GM21447 (cell line): ENCODE results near the gene ABCG8.

ENCODE experiments used
- ATAC-seq: cut with Tn5 transposase; IDR thresholded peaks from one replicate; pipeline ENCODE4 v1.9.1; 2021; ENCODE audit not compliant: unreplicated experiment

The ABCG8 gene

DNA sequence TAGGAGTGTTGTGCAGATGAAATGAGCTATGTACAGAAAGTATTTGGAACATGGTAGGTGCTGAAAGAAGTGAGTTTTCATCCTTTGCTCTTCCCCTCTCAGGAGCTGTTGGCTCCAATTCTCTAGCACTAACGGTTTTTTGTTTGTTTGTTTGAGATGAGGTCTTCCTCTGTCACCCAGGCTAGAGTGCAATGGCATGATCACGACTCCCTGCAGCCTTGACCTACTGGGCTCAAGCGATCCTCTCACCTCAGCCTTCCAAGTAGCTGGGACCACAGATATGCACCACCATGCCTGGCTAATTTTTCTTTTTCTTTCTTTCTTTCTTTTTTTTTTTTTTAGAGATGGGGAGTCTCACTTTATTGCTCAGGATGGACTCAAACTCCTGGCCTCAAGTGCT, 12.9 kb upstream of the ABCG8 start:
- no peak for ATAC-seq

DNA sequence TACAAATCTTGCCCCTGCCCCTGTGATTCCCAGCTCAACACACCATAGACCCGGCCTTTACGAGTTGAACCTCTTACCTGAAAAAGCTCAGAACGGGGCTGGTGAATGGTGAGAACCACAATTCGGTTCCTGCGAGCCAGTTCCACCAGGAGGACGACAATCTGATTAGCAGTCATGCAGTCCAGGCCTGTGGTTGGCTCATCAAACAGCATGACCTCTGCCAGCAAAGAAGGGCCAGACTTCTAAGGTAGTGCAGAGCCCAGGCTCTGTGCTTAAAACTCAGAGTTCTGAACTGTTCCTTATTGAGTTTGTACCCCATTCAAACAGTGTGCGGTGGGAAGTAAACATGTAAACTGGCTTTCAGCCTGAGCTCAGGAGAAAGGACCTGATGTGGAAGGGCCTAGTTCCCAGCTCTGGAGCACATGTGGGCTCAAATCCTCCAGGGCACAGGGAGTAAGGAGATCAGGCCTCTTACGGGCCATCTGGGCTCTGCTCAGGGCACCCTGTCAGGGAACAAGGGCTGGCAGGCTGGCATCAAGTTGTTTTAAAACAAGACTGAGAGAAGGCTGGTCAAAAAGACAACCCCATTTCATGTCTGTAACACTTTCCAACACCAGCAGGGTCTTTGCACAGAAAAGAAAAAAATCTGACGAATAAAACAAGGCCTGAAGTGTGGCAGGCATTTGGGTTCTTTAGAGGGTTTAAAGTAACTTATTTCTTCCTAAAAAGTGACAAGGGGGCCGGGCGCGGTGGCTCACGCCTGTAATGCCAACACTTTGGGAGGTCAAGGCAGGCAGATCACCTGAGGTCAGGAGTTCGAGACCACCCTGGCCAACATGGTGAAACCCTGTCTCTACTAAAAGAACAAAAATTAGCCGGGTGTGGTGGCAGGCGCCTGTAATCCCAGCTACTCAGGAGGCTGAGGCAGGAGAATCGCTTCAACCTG, 12.2 kb upstream of the ABCG8 start:
- ATAC-seq, result no peak

DNA sequence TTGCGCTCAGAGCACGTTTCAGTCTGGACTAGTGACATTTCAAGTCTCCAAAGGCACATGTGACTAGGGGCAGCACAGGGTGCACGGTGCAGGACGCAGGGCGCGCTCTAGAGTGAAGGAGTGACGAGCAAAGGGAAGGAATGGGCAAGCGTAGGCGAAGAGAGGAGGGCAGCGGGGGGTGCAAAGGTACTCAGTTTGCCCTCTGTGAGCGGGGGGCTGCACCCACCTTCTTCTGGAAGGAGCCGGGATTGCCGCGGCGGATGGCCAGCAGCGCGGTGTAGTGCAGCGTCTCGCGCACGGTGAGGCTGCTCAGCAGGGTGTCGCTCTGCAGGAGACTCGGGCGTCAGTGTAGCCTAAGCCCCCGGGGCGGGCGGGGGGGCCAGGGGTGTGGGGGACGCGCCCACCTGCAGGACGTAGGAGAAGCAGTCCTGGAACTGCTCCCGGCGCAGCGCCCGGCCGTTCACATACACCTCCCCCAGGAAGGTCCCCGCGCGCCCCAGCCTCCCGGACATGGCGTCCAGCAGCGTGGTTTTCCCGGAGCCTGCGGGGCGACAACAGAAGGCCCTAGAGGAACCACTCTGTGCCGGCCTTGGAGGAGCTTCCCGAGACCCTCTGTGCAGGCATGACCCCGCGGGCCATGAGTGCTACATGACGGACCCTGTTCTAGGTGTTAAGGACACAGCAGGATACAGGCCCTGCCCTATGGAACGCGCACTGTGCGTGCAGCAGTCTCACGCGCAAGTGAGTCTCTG, 7.1 kb upstream of the ABCG8 start:
- no peak for ATAC-seq

DNA sequence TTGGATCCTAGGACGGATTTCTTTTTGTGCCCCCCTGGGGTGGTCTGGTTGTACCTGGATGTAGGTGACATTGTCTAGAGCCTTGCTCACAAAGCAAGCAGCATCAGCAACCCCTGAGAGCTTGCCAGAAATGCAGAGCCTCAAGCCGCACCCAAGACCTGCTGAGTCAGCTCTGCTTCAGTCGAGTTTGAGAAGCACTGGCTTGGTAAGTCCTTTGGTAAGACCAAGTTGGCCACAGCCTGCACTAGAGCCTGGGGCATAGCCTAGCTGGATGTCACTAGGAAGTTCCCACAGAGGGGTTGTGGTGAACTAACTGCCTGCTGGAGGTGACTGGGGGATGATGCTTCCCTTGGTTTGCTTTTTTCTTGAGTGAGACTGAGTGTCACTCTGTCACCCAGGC, 6.3 kb upstream of the ABCG8 start:
- ATAC-seq, result no peak

DNA sequence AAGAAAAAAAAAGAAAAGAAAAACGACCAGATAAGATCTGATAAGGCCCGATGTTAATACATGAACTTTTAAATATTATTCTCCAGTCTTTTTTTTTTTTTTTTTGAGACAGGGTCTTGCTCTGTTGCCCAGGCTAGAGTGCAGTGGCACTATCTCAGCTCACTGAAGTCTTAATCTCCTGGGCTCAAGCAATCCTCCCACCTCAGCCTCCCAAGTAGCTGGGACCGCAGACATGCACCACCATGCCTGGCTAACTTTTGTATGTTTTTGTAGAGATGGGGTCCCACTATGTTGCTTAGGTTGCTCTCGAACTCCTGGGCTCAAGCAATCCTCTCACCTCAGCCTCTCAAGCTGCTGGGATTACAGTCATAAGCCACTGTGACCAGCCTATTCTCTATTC, 1.7 kb upstream of the ABCG8 start:
- no peak for ATAC-seq

DNA sequence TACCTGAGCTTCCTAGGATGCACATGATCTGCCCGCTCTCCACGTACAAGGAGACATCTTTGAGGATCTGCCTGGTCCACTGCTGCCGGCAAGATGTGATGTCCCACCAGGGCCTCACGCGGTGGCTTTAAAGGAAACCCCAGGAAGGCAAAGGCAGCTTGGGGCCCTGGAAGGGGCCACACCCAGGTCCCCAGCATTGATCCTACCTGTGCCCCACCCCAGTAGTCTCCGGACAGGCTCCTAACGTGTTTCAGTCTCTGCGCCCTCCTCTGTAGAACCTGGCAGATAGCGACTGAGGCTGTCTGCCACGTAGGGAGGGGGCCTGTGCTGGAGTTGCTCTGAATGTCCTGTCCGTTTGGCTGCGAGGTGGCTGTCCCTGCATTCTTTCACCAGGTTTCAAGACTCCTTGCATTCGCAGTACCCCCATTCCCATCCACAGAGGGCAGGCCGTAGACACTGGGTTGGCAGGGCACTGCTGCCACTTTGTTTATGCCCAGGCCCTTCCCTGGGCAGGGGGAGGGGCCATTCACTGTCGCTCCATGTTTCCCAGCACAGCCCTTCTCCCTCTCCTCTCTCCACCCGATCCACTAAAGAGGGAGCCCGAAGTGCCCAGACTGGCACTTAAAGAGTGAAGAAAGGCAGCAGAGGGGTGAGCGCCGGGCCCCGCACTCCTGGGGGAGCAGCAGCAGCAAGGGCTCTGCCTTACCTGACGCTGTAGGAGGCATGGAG, 776 bp upstream of the ABCG8 start:
- ATAC-seq, result no peak

DNA sequence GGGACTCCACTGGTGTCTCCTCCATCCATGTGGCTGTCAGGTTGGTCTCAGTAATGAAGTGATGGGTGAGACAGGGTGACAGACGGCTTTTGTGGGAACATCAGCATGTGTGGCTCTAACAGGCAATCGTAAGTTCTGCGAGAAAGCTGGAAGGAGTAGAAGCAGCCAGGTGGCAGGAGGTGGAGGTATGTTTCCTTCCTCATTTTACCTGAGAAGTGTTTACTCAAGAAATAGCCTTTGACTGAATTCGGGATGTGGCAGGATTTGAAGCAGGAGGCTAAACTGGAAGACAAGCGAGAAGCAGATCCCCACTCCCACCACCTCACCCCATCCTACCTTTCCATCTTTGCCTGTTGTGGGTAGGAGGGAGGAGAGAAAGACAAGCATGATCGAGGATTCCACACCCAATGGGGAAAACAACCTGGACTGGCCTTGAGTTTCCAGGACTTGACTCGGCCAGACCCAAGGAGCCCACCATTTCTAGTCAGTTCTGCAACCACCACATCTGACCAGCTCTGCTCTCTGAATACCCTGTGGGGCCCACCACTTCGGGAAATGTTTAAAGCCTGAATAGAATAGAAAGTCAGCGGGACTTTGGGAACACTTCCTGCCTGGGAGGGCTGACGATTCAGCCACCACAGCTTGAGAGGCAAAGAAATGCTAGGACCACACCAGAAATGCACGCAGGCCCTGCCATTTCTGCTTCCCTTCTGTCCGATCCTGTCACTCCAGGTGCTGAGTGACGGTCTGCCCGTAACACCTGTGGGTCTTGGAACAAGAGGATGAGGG, 1.2 kb downstream of the ABCG8 start:
- ATAC-seq, result no peak

DNA sequence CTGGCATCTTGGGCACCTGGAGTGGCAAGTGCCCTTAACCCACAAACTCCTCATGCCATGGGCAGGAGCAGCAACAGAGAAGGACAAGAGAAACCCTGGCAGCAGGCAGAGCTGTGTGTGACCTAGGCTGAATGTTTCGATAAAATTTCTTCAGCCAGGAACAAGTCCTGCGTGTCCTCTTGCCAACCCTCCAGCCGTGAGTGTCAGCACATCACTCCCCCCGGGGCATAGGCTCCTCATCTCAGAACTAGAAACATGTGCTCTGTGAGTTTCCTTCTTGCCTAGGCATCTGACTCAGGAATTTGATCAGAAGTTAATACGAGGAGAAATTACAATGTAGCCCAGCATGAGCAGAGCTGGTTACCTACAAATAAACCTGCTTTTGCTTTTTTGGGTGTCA, 2.2 kb downstream of the ABCG8 start:
- no peak for ATAC-seq

DNA sequence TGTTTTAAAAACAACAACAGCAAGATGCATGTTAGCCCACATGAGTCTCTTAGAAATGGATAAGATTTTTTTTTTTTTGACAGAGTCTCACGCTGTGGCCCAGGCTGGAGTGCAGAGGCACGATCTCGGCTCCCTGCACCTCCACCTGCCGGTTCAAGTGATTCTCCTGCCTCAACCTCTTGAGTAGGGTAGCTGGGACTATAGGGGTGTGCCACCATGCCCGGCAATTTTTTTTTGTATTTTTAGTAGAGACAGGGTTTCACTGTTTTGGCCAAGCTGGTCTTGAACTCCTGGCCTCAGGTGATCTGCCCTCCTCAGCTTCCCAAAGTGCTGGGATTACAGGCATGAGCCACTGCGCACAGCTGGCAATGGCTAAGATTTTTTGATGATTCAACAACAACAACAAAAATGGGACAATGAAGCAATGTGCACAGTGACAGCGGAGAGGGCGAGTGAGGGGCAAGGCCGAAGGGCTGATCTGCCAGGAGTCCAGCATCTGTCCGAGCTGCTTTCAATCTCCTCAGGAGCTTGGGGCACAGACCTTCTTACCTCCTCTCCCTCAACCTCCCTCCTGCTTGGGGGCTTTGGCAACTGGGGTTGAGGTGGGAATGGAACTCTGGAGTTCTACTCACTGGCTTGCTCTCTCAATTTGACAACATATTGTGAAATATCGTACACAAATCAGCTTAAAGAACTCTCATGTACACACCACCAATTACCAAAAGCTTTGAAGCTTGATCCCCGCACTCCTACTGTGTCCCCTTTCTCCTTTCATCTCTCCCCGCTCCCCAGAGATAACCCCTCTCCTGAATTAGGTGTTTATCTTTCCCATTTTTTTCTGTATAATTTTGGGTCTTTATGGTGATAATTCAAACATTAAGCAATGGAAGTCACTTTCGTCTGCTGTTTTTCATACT, 3.4 kb downstream of the ABCG8 start:
- ATAC-seq, result no peak

DNA sequence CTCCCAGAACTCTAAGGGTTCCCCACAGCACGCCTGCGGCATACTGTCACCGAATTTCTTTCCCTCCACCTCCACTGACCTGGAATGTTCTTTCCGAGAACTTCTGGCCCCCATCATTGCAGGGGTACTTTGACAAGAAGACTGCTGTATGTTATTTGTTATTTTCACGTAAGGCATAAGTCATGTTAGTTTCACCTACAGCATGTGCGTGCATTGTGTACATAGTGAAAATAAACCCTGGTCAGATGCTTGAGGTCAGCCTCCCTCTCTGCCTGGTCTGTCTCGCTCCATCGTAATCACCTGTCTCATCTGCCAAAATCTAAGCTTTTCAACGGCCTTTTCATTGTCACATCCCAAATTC, 4.1 kb downstream of the ABCG8 start:
- no peak for ATAC-seq

DNA sequence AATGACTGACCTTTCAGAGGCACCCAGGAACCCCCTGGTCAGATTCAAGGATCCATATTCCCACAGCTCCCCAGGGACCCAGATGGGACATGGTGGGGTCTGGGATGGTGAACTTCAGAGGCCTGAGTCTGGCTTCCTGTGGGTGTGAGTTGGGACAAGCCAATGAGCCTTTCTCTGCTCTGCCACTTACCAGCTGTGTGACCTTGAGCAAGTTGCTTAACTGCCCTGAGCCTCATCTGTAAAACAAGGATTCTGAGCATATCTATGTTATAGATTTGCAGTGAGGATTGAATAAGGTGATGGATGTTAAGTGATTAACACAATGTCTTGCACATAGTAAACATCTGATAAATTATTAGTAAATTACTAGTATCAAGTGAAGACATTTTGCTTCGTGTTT, 6.4 kb downstream of the ABCG8 start:
- no peak for ATAC-seq

DNA sequence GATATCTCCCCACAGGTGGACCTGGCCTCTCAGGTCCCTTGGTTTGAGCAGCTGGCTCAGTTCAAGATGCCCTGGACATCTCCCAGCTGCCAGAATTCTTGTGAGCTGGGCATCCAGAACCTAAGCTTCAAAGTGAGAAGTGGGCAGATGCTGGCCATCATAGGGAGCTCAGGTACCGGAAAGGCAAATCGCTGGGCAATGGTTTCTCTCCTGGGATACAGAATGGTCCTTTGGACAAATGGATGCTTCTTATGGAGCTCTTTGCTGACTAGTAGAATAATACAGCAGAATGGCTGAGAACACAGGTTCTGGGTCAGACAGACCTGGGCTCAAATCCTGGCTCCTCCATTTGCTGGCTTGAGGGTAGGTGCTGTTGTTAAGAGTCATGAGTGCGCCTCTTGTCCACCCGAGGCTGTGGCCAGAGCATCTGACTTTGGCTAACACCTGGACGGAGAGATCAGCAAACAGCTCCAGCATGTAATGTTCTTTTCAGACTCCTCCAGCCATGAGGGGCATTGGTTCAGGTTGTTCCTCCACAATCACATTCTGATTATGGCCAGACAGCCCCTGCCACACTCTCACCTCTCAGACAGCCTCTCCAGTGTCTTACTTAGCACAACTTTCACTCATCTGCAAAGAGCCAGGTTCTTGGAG, 7.5 kb downstream of the ABCG8 start:
- no peak for ATAC-seq

DNA sequence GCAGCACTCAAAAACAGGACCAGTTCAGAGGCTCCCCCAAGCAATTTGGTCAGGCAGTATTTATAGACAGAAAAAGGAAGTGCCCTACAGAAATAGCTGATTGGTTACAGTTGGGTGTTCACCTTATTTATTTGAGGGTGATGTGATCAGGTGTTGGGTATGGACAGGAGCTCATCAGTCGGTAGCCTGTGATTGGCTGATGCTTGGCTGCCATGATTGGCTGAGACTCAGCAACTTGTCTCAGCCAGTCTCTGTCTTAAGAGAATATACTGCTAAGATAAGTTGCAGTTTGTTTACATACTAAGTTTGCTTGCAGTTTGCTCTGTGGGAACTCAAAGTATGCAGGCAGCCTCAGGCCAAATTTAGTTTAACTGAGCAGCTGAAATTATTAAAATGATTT, 9.4 kb downstream of the ABCG8 start:
- no peak for ATAC-seq

DNA sequence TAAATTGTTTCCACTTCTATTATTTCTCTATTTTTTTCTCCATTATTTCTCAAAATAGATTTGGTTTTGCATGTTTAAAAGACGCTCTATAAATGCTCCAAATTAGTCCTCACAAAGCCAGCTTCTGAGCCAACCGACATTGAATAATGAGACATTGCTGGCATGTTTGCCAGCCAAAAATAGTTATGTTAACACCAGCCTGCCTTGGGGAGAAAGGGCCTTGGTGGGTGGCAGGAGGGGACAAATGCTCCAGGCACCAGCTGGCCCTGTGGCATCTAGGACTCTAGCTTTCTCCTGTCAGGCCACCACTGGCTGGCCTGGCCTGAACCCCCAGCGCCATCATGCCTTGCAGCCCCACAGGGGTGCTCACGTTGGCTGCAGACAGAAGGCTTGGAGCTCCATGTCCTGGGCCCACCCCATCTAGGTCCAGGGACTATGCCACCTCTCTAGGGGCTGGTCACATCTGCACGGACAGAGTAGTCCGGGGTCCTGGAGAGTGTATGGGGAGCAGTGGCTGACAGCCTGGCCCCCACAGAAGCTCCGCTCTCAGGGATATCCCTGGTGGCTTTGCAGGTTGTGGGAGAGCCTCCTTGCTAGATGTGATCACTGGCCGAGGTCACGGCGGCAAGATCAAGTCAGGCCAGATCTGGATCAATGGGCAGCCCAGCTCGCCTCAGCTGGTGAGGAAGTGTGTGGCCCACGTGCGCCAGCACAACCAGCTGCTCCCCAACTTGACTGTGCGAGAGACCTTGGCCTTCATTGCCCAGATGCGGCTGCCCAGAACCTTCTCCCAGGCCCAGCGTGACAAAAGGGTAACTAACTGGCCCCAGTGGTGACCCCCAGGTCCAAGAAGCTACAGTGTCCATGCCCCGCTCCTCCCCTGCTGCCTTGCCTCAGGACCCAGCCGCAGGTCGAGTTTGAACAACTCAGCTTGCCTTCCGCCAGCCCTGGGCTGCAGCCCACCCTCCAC, 12.5 kb downstream of the ABCG8 start:
- ATAC-seq, result no peak

DNA sequence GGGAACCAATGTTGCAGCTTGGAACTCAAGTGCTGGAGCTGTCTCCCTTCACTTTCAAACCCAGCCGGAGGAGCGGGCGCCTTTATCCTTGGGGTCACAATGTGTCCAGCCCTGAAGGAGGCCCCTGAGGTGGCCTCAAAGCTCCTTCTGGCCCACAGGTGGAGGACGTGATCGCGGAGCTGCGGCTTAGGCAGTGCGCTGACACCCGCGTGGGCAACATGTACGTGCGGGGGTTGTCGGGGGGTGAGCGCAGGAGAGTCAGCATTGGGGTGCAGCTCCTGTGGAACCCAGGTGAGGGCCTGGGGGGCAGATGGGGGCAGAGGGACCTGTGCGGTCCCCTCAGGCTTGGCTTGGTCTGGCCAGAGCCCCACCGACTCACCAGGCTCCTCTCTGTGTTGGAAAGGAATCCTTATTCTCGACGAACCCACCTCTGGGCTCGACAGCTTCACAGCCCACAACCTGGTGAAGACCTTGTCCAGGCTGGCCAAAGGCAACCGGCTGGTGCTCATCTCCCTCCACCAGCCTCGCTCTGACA, 13.5 kb downstream of the ABCG8 start:
- ATAC-seq, result no peak

DNA sequence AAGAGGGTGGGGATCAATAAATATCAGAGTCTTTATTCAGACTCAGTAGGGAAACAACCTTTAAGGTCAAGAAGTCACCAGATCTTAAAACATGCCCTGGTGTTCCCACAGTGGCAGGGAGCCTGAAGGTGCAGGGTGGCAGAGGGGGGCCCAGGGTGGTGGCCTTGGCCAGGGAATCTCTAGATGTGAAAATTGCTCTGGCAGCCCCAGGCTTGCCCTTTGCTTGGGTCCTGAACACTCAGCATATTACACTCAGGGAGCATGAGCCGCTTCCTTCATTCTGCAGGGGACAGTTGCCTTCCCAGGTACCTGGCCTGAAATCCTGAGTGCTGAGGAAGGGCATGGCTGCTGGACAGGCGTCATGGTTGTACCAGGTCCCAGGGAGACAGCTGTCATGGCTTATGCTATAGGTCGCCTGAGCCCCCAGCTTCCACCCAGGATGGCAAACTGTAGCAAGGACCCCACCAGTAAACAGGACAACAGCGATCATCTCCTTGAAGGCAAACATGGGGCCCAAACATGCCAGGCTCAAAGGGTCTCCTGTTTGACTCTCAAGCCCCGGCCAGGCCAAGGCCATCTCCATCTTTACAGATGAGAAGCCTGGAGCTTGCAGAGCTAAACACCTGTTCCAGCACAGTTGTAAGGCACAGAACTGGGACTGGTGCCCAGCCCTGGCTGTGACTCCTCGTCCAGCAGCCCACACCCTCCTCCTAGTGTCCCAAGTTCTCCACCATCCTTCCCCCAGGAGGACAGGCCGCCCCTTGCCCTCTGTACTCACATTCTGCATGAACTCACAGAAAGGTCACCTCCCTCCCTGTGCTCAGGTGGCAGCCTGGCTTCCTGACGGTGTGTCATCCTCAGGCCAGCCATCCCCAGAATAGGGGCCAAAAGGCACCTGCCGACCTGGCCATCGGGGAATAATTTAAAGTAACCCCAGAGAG, 14.6 kb downstream of the ABCG8 start:
- no peak for ATAC-seq

DNA sequence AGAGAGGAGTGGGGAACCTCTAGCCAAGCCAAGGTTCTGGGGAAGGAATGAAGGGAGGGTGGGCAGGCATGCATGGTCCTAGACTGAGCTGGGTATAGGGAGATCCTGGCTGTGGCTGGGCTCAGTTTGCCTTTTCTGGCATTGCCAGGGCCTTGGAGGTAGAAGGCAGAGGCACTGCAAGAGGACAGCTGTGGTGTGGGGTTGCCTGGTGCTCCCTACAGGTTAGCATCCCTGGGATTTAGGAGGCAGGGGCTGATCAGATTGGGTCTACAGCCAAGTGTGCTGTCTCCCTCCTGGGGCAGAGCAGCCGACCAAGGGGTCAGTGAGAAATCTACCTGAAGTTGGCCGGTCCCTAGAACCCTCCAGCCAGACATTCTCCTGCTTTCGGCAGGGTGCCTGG, 15.9 kb downstream of the ABCG8 start:
- ATAC-seq, result no peak
